OCI-LY3 (cell line): ENCODE data around the gene ARHGAP18.

Experiments
- EZH2phosphoT487 ChIP-seq: fragments of 200-600 bp; shearing (Covaris generic); IDR thresholded peaks from 2 replicates; pipeline ENCODE4 v1.6.1; 2018; ENCODE audit warnings: antibody characterized with exemption, mixed run types, low read depth
- TF ChIP-seq, protein P1 (sequence below): fragments of 200-600, 300-600 bp; sonication (generic); IDR thresholded peaks from 2 replicates; pipeline ENCODE4 v1.5.1; 2014; ENCODE audit warnings: antibody characterized with exemption, low read length, low read depth

DNA sequence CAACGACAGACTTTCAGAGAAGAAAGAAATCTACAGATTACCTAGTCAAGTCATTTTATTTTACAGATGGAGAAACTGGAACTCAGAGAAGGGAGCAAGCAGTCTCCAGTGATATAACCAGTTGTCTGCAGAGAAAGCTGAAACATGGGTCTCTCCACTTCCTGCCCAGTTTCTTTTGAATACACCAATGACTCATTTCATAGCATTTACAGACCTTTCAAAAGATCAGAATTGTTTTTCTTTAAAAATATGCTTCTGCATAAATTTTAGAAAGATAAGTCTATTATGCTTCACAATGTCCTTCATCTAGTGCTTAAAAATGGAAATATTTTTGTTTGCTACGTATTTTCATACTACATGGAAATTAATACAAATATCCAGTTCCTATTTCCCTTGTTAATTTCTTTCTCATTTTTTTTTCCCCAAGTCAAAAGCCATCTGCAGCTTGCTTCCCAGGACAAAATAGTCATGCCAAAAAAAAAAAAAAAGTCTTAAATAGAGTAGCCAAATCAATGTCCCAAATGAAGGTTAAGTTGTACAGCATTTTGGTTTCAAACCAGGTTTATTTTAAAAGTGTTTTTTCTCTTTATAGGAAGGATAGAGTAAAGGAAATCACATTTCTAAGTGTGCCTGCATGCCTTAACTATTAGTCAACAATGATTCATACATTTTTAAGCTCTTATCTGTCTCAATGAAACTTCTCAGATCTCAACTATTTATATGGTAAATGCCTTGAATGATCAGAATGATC, 36.9 kb downstream of the ARHGAP18 start:
- TF ChIP-seq, protein P1, sequence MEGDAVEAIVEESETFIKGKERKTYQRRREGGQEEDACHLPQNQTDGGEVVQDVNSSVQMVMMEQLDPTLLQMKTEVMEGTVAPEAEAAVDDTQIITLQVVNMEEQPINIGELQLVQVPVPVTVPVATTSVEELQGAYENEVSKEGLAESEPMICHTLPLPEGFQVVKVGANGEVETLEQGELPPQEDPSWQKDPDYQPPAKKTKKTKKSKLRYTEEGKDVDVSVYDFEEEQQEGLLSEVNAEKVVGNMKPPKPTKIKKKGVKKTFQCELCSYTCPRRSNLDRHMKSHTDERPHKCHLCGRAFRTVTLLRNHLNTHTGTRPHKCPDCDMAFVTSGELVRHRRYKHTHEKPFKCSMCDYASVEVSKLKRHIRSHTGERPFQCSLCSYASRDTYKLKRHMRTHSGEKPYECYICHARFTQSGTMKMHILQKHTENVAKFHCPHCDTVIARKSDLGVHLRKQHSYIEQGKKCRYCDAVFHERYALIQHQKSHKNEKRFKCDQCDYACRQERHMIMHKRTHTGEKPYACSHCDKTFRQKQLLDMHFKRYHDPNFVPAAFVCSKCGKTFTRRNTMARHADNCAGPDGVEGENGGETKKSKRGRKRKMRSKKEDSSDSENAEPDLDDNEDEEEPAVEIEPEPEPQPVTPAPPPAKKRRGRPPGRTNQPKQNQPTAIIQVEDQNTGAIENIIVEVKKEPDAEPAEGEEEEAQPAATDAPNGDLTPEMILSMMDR, result no peak
- no peak for TF ChIP-seq EZH2phosphoT487
